HG02885 (cell line): ENCODE data around the gene ABTB1.

Experiments used
- ATAC-seq: cut with Tn5 transposase; IDR thresholded peaks from one replicate; pipeline ENCODE4 v1.9.1; 2021; ENCODE audit warnings: mild to moderate bottlenecking; ENCODE audit not compliant: unreplicated experiment, poor library complexity

The ABTB1 gene

DNA sequence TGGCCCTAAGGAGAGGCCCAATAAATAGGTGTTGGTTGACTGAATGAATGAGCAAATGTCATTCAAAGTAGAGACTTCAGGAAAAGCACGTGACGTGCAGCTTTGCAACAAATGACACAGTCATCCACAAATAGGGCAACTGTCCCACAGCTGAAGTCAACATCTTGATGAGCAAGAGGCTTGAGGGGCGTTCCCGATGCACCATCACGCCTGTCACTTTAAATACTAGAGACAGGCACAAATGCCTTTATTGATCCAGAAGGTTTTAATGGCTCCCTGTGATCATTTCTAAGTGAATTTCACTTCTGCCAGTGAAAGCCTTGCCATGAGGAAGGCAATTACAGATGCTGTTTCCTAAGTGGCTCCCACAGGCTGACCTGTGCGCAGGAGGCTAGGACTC lies 43.6 kb downstream of the ABTB1 start:
- ATAC-seq, result no peak

DNA sequence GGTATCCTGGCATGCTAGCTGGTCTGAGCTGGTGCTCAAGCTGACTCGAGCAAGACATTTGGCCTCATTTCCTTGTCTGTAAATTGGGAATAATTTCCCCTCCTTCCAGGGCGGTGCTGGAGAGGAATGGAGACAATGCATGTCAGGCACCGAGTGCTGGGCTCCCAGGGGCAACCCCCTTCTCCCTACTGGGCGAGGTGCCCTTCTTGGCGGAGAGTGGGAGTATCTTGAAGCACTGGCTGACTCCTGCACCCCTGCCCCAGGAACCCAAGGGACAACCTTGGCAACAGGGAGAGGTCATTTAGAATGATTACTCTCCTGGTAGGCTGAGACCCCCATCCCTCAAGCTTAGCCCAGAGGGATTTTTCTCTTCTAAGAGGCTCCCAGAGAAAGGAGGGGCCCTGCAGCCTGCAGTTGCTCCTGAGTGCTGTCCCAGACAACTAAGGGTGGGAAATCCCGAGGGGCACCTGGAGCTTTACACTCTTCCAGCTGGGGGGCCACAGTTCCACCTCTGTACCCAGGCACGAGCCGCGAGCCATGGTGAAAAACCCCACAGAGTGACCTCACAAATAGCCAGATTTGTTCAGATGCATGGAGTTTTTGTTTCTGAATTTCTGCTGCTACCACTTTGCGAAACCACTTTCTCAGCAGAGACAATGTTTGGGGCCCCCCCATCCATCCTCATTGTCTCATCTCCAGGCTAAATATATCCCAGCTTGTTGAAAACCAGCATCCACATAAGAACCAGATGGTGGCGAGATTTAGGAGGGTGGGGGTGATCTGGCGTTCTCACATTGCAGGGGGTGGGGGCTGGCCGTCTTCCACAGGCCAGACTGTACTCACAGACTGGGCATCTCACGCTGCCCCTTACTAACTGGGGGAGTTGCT lies 44.8 kb downstream of the ABTB1 start:
- no peak for ATAC-seq

DNA sequence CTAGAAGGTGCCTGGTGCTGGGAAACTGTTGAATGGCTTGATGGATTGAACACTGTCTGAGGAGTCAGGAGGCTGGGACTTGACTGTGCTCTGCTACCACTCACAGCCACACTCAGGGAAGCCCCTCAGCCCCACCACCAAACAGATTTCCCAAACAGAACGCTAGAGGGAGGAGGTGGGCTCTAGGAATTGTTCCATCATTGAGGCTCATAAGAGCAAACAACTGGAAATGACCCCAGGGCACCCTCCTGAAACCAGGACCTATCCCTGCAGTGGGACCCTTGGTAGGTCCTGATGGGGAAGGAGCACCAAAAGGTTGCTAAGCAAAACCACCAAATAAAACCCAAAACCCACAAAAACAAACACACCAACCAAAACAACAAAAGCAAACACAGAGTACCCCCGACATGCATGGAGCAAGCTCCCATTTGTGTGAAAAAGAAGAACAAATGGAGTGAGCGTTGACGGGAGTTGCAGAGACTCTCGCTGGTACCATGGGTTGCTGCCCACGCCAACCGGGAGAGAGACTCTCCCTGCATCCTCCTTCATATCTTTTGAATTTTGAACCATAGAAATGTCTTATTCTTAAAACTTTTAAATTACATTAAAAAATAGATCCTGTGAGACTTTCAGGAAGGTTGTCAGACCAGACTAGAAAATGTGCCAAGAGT lies 45.6 kb downstream of the ABTB1 start:
- ATAC-seq, result no peak

DNA sequence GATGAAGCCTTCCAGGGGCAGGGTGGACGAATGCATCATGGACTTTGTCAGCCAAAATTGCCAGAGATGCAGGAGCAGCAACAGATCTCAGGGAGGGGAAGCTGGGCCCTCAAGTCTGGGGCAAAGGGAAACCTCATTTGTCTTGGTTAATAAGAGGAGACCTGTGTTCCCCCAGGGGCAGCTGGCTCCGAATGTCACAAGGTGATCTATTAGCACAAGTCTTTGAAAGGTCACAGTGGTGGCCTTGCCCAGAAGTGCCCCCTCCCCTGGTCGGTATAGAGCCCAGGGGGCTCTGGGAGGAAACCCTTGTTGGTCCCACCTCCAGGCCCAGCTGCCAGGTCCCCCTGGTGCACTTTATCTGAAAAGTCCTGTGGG lies 46.2 kb downstream of the ABTB1 start:
- ATAC-seq, result no peak

DNA sequence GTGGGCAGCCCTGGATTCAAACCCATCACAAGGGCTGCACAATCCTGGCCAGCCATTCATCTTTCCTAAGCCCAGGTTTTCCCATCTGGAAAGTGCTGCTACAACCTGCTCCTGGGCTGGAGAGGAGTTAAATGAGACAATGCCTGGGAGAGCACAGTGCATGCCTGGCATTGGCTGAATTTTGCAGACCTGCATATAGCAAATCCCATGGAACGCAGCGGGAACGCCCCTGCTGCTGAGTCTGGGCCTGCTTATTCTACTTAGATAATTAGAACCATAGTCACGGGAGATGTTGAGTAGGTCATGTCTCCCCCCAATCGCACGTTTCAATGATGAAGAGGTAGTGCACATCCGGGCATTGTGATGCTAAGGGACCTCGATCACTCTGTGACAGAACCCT lies 46.6 kb downstream of the ABTB1 start:
- ATAC-seq, result no peak

DNA sequence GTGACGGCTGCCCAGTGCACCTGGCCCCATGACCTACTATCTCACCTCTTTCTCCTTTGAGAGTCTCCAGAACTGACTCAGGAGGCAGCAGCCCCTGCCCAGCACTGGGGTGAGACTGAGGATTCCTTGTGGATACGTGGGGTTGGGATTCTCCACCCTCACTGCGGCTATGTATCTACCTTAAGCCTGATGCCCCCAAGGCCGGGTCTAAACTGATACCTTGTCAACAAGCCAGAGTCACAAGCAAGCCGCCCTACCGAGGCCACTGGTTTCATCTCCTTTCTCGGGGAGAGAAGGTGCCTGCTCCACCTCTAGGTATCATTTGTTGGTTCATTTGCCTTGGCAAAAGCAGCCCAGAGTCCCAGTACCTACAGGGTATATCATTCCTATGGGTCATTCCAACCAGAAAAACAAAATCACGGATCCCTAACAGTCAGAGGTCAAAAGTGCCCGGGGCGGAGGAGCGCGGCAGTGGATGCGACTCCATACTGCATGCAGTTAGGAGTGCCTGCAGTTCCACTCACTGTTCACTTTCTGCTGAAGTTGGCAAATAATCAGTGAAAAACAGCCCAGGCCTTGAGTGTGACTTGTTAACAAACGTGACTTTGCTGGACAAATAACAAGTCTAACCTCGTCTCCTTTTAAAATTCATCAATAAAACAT lies 47.5 kb downstream of the ABTB1 start:
- ATAC-seq, result no peak

DNA sequence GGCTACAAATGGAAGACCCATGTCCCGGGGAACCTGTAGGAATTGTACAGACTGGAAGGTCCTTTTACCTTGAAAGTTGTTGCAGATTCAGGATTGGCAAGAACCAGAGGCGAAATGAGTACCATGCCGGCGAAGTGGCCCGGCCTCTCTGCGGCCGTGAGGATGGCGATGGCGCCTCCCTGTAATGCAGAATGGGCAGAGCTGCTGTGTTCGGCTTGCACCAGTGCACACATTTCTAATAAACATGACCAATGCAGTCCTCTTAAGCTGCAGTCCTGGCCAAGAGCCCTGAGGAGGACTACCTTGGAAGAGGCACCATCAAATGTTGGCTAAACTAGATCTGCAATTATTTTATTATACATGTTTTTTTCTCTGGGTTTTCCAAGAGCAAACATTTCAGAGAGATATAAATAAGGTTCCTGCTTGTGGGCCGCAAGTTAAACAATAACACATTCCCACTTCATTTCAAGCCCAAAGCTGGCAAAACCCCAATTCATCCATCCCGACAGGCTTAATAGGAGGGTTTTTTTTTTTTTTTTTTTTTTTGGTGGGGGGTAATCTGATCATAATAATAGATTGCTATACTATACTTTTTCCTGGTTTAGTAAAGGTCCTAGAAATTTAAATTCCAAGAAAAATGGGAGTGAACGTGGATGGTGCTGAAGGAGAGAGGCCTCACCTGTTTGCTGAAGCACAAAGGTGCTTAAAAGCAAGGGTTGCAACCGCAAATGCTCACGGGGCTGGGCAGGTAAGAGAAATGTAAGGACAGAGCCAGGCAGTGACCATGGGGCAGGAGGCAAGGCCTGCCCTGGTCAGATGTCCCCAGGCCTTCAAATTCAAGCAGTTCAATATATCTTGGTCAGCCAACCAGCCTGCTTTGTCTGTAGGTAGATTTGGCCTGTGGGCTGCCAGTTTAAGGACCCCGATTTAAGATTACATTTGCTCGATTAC lies 48.5 kb downstream of the ABTB1 start:
- ATAC-seq, result no peak

DNA sequence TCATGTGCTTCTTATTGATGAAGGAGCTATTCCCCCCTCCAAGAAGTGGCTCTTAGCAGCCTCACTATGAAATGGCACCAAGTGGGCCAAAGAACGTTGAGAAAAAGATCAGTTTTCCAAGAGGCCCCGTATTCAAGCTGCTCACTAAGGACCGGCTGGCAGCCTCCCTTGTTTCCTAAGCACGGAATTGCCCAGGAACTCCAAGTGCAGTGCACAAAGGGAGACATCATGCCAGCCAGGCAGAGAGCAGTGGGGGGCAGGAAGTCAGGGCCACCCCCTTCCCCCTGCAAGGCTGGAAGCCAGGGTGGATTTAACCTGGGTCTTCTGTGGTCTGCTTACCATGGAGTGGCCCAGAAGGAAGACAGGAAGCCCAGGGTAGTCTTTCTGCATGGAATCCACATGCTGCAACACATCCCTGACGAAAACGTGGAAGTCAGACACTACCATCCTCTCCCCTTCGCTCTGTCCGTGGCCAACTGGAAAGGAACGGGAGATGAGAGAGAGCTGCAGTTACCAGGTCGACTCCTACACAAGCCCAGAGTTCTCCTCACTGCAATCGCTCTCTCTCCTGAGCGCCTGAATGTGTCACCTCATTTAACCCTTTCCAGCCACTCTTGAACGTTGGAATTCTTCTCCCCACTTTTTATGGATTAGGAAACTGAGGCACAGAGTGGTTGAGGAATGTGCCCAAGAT lies 49.5 kb downstream of the ABTB1 start:
- ATAC-seq, result no peak

DNA sequence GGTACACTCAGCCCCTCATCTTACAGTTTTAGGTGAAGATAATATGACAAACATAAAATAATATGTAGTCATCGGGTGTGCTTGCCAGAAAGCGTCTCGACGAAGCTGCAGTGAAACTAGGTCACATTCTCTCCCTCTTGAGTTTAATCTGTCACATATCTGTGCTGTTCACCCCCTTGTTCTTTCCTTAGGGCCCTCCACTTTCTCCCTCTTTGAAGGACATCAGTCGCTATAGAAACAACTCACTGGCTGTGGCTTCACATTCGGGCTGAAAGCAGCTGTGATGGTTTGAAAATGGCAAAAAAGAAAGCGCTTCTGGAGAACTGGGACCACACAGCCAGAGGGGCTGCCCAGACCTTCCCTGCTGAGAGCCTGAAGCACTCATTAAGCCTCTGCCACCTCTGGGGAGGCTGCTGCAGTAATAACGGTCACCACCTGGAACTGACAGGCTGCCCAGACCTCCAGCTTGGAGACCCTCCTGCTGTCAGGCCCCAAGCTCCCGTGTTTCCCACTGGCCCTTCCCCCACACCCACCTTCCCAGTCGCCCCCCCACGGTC lies 50.3 kb downstream of the ABTB1 start:
- ATAC-seq, result no peak

DNA sequence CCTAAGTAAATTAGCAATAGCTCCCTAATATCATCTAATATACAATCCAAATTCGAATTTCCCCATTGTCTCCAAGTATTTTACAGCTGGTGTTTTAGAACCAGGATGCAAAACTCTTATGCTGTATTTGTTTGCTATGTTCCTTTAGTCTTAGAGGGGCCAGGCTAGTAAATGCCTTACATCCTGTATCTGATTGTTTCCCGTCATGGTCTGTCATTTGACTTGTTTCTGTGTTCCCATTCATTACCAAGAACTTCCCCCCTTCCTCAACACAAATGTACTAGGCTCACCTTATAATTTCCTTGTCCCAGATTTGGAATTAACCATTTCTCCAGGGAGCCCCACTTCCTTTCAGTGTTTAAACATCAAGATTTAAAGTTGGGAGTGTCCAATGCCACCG lies 54.1 kb downstream of the ABTB1 start:
- ATAC-seq, result no peak

DNA sequence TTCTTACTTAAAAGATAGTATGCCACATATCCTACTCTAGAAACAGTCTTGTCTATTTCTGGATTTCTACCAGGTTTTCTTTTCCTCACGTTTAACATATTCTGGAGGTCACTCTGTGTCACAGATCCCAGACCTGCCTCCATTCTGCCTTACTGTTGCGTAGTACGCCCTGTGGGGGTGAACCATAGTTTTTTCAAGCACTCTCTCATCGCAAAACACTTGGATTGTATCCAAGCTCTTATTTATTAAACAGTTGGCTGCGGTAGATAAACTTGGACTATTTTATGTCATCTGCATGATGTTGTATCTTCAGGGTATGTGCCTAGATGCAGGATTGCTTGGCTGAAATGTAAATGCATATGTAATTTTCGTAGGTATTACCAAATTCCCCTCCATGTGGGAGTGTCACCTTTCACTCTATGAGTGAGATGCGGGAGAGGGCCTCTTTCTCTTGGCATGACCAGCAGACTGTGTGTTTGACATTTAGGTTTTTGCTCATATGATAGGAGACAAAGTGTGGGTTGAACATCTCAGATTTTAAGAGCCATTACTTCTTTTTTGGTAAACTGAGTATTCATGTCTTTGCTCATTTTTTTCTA lies 55.8 kb downstream of the ABTB1 start:
- no peak for ATAC-seq

DNA sequence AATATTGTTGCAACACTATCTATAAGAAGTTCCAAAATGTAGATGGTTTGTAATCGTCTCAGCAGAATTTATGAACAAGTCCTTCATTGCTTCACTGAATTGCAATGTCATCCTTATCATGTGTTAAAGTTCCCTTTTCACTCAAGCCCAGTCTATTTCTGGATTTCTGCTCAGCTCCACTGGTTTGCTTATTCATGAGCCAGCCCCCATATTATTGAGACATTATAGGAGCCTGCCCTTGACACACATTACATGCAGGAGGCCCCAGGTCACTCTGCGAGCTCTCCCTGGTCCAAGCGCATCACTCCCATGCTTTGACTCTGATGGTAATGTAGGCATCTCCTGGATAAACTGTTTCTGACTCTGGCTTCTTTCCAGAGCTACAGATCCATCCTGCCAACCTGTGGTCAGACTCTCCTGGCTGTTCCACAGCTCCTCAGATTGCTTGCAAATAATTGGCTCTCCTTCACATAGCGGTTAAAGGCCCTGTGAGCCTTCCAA lies 56.9 kb downstream of the ABTB1 start:
- ATAC-seq, result no peak

DNA sequence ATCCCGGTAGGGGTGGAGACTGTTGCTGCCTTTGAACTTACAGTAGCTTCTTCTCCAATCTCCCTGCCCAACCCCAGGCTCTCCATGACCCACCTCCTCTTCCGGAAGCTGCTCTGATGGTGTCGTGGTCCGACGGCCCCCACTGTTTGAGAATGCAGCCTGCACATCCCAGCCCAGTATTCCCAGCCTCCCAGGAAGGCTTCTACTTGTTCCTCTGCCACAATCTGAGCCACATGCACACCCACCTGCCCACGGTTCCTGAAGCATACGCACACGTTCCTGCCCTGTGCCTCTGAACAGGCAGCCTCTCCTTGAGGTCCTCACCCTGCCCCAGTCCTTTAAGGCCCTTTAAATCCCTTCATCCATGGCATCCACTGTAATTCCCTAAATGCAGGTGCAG lies 57.4 kb downstream of the ABTB1 start:
- no peak for ATAC-seq
